AG10803 (cell line): Measurements from ENCODE around the gene HENMT1.
"Not testable (repeated sequence)": the region's sequence is repeated elsewhere in the genome, so short reads cannot be mapped to it uniquely, and the experiment has no call there.

Experiments
- DNase-seq: peaks from one replicate; pipeline ENCODE4 v3.0.0; 2010; ENCODE audit warnings: low read depth
- H3K4me3 ChIP-seq: 2 replicates; pipeline ENCODE4 v1.5.1; 2011; ENCODE audit warnings: mild to moderate bottlenecking, low read length, control low read depth
- TF ChIP-seq, protein P1 (sequence below): conservative IDR thresholded peaks from 2 replicates; pipeline ENCODE4 v1.5.1; 2011; ENCODE audit warnings: mild to moderate bottlenecking, low read length, control low read depth, inconsistent platforms

Gene HENMT1

DNA sequence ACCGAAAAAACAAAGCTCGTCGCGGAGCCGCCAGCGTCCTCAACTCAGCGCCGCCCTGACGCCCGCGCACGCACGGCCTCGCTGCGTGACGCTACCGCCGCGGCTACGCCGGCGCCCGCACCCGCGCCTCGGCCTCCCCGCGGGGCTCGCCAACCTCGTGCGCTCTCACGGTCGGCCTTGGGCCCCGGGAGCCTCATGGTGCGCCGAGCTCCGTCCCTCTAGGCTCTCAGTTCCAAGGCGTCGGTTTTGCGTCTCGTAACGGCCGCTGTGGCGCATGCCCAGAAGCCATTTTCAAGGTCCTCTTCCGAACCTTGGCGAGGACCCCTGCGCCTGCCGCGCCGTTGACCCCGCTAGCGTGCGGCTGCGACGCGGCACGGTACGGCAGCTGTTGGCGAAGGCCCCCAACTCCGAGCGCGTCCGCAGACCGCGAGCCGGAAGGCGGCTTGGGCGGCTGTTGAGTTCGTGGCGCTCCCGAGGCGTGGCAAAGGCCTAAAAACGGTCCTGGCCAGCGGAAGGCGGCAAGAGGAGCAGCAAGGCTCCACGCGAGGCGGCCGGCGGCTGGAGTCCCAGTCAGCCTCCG is at the start of gene HENMT1:
TSS of gene HENMT1 (minus strand) at position 64 of the 580 bp plus-strand sequence. CDS start 1,209 bp downstream, outside the sequence.
- TF ChIP-seq, protein P1, sequence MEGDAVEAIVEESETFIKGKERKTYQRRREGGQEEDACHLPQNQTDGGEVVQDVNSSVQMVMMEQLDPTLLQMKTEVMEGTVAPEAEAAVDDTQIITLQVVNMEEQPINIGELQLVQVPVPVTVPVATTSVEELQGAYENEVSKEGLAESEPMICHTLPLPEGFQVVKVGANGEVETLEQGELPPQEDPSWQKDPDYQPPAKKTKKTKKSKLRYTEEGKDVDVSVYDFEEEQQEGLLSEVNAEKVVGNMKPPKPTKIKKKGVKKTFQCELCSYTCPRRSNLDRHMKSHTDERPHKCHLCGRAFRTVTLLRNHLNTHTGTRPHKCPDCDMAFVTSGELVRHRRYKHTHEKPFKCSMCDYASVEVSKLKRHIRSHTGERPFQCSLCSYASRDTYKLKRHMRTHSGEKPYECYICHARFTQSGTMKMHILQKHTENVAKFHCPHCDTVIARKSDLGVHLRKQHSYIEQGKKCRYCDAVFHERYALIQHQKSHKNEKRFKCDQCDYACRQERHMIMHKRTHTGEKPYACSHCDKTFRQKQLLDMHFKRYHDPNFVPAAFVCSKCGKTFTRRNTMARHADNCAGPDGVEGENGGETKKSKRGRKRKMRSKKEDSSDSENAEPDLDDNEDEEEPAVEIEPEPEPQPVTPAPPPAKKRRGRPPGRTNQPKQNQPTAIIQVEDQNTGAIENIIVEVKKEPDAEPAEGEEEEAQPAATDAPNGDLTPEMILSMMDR, result no peak
- peak within 1 kb of the TSS; percentile 64 for H3K4me3 ChIP-seq
- DNase-seq, result peak; percentile 75

DNA sequence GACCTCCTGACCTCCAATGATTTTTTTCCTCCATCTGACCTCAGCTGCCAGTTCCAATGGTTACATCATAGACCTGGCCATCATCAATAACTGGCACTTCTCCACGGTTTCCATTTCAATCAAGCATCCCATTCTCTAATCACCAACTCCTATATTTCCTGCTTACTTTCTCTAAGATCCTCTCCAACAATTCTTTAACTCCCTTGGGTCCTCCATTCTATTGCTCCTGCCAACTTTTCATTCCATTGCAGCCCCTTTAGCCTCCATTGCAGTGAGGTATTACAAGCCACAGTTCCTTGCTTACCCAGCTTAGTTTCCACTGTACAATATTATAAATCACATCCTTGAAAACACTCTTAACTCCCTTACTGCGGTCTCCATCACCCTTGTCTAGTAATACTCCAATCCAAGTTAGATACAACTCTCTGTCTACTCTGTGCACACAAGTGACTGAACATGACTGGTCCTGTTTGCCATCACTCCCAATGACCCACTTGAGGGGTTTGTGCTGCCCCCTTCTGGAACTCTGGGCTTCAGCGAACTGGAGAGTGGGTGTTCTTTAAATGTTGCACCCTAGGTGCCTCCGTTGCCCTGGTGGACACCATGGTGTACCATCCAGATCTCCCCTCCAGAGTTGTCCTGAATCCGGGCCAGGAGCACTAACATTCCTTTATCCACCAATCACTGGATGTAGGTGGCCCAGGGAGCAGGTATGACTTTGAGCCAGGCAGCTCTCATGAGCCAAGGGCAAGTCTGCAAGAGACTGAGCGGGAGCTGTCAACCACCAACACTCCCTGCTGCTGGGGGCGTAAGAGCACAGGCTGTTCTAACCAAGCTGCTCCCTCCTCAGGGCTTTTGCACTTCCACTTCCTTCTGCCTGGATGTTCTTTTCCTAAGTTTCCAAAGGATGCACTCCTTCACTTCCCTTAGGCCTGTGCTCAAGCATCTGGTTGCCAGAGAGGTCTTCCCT is 48.1 kb upstream of the HENMT1 start:
- DNase-seq, result no peak
- H3K4me3 ChIP-seq, result no peak overlapping the region
- TF ChIP-seq, protein P1, result 0 out of 2 replicates have a peak, but pooled peaks have one; percentile 11

DNA sequence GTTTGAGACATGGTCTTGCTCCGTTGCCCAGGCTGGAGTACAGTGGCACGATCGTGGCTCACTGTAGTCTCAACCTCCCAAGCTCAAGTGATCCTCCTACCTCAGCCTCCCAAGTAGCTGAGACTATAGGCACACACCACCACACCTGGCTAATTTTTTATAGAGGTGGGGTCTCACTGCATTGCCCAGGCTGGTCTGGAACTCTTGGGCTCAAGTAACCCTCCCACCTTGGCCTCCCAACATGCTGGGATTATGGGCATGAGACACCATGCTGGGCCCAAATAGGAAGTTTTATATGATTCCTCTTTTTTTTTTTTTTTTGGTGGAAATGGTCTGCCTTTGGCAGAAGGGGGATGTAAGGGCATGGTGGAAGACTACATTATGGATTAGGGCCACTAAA is 45.8 kb upstream of the HENMT1 start:
- TF ChIP-seq, protein P1, result no peak
- H3K4me3 ChIP-seq, result no peak overlapping the region
- DNase-seq, result no peak

DNA sequence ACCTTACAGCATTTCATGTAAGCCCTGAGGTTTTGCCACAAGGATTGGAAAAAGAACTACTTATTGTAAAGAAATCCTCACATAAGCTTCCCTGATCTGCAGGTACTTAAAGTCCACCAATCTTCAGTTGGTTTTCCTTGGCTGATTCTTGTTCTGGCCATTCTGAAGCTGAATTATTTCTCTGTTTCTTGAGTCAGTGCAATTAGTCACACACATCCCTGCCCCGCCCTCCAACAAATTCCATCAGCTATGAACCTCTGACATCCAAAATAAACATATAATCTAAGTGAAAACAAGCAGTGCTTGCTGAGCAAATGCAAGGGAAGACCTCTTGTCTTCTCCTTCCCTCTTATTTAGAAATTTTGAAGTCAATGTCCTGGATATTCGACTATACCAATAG is 43.6 kb upstream of the HENMT1 start:
- TF ChIP-seq, protein P1, result no peak
- DNase-seq, result peak; percentile 73
- no peak overlapping the region for H3K4me3 ChIP-seq

DNA sequence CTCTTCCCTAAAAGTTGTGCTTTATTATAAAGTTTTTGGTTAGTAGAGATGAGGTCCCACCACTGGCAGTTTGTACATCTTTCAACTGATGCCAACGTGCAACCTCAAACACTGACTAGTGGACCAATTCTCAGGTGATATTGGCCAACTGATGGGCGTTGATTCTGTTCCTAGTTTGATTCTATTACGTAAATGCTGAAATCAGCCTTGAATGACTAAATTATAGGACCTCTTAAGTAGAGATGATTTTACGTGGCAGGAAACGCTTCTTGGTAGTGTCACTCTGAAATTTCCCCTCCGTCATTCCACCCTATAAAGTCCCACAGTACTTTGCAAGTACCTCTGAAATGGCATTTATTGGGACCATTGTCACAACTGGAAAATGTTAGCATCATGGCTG is 43.0 kb upstream of the HENMT1 start:
- no peak overlapping the region for H3K4me3 ChIP-seq
- DNase-seq, result no peak
- TF ChIP-seq, protein P1, result no peak

DNA sequence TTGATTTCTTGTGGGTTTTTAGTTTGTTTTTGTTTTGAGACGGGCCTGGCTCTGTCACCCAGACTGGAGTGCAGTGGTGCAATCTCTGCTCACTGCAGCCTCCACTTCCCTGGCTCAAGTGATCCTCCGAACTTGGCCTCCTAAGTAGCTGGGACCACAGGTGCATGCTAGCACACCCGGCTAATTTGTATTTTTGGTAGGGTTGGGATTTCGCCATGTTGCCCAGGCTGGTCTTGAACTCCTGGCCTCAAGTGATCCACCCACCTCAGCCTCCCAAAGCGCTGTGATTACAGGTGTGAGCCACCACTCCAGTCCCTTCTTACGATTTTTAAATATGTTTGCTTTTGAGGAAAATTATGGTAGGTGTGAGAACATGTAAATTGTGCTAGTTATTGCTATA is 41.2 kb upstream of the HENMT1 start:
- H3K4me3 ChIP-seq, result not testable (repeated sequence)

DNA sequence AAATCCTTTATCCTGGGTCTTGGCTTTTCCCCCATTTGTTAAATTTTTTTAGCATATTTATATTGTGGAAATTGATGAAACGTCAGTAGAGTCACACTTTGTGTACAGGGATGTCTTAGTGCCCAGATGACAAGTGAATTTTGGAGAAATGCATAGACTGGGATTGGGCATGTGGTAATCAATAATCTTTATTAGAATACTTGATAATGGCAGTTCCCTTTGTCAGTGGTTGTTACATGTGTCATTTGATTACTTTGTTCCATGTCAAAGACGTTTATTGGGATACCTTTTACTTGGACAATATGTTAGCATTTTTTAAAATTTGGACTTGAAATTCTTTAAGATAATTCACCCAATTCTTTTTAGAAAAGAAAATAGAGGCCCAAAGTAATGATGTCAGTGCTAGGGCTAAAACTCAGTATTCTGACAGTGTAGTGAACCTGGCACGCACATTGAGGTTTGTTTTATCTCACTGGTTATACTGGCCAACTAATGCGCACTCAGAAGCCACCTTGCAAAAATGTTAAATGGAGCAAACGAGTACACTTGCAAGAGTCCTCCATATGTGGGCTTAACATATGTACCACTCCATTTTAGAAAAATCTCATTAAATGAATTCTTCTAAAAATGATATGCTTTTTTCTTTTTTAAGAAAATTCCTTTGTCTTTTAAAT is 40.4 kb upstream of the HENMT1 start:
- H3K4me3 ChIP-seq, result no peak overlapping the region
- TF ChIP-seq, protein P1, result no peak
- no peak for DNase-seq

More for the DNA sequence above, 41.2 kb upstream of the HENMT1 start:
- DNase-seq, result not testable (repeated sequence)
